Transverse colon (tissue), 4 donors: ENCODE data around the gene TRPV4. TPM values are rescaled to one million over a fixed set of nuclear protein-coding genes. Genes with fewer than 3 reads are reported as not detected.

Experiments used
- DNase-seq: peaks from one replicate; pipeline ENCODE4 v3.0.0-alpha.2; 2019
- H3K27ac ChIP-seq, 4 donors: fragments of 200-600 bp; sonication (generic); 2 replicates each; pipeline ENCODE4 v1.5.1; 2016 to 2018; ENCODE audit warnings: inconsistent platforms in 4 of 4
- H3K27me3 ChIP-seq: fragments of 200-600 bp; sonication (generic); 2 replicates; pipeline ENCODE4 v1.5.1; 2017; ENCODE audit warnings: inconsistent platforms
- H3K36me3 ChIP-seq, 4 donors: fragments of 200-600 bp; sonication (generic); 2 replicates each; pipeline ENCODE4 v1.5.1; 2017 to 2019; ENCODE audit warnings: inconsistent platforms in 4 of 4
- H3K4me1 ChIP-seq, 4 donors: fragments of 200-600 bp; sonication (generic); 2 replicates each; pipeline ENCODE4 v1.5.1; 2017 to 2020; ENCODE audit warnings: inconsistent platforms in 4 of 4
- H3K4me3 ChIP-seq, 4 donors: fragments of 200-600 bp; sonication (generic); 1 replicate in 1 of 4; 2 replicates in 3 of 4; pipeline versions ENCODE4 v1.5.1 to v1.6.1; 2017 to 2019; ENCODE audit warnings: inconsistent platforms in 4 of 4
- H3K9me3 ChIP-seq, 2 donors: fragments of 200-600 bp; sonication (generic); 2 replicates each; pipeline ENCODE4 v1.5.1; 2017 to 2019; ENCODE audit warnings: inconsistent platforms in 2 of 2
- EP300 ChIP-seq: sonication (generic); formaldehyde crosslinking; IDR thresholded peaks from one replicate; pipeline ENCODE4 v1.6.1; 2017; ENCODE audit warnings: antibody characterized with exemption, low read depth
- POLR2A ChIP-seq: fragments of 450-650 bp; IDR thresholded peaks from one replicate; pipeline ENCODE4 v1.6.1; 2016; ENCODE audit warnings: antibody characterized with exemption, mild to moderate bottlenecking, moderate library complexity
- POLR2AphosphoS5 ChIP-seq, 3 donors: sonication (generic); formaldehyde crosslinking; IDR thresholded peaks; one replicate each; pipeline ENCODE4 v1.6.1; 2016; ENCODE audit warnings: antibody characterized with exemption in 3 of 3
- WGBS, 2 donors: methylation state at CpG; one replicate each; pipeline ENCODE4 v1.1.5; 2018; ENCODE audit warnings: low coverage in 1 of 2; 5-methylcytosine and 5-hydroxymethylcytosine counted together
- in situ Hi-C, 4 donors: fragments of 200-750 bp; cut with MboI; loops; one replicate each; pipeline versions ENCODE4 v1.15.0 to v1.15.1; 2017; ENCODE audit warnings: low sequenced_read_pairs in 3 of 4, low pct_ligation_motif_present in 1 of 4, low pct_unique_long_range_greater_than_20kb in 1 of 4
- intact Hi-C: fragments of 100-400 bp; cut with DNase I; formaldehyde crosslinking; loops from one replicate; pipeline ENCODE4 v1.15.1; 2023; ENCODE audit warnings: low total_unique reads
- total RNA-seq, 4 donors: library from RNA; depleted of rRNA; stranded (reverse); fragments of >200 nt; gene quantifications; one replicate each; pipeline ENCODE4 v1.1.0, GENCODE V29; 2016
- TF ChIP-seq, protein P1 (sequence below), 5 experiments: fragments of 200-600 bp in 3 of 5; fragments of 450-650 bp in 2 of 5; sonication (generic) in 3 of 5; IDR thresholded peaks; 1 replicate in 2 of 5; 2 replicates in 3 of 5; pipeline ENCODE4 v1.5.1; 2016 to 2017; ENCODE audit warnings: antibody characterized with exemption in 5 of 5, inconsistent platforms in 3 of 5, mild to moderate bottlenecking in 2 of 5, moderate library complexity in 1 of 5

Gene TRPV4
- total RNA-seq, 4 donors from 2014 or later: 0.27 TPM; not detected in 3

- TF ChIP-seq POLR2A (no peak), POLR2AphosphoS5 (IDR thresholded peaks at IDR 0.05) (no peak), EP300 (no peak)
- TF ChIP-seq, protein P1, sequence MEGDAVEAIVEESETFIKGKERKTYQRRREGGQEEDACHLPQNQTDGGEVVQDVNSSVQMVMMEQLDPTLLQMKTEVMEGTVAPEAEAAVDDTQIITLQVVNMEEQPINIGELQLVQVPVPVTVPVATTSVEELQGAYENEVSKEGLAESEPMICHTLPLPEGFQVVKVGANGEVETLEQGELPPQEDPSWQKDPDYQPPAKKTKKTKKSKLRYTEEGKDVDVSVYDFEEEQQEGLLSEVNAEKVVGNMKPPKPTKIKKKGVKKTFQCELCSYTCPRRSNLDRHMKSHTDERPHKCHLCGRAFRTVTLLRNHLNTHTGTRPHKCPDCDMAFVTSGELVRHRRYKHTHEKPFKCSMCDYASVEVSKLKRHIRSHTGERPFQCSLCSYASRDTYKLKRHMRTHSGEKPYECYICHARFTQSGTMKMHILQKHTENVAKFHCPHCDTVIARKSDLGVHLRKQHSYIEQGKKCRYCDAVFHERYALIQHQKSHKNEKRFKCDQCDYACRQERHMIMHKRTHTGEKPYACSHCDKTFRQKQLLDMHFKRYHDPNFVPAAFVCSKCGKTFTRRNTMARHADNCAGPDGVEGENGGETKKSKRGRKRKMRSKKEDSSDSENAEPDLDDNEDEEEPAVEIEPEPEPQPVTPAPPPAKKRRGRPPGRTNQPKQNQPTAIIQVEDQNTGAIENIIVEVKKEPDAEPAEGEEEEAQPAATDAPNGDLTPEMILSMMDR (IDR thresholded peaks at IDR 0.05): no peak
- H3K27ac ChIP-seq: no peak overlapping the region
- no peaks in the 10 kb centered on the region for H3K4me1 ChIP-seq
- H3K27me3 ChIP-seq: no peaks in the 10 kb centered on the region
- intact Hi-C loops: no loop called here
- 46 to 60% methylated on average over 2 to 7 of the region's 7 CpGs for WGBS, 2 donors
- no peaks in the 10 kb centered on the region for H3K36me3 ChIP-seq
- no peak overlapping the region for H3K4me3 ChIP-seq
- DNase-seq: no peak
- in situ Hi-C loops: no loop called here
- no peaks in the 10 kb centered on the region for H3K9me3 ChIP-seq
Measured at GRCh38 chr12:109737631-109738030, 95.6 kb downstream of the TRPV4 start.

- Histone ChIP-seq H3K9me3 (no peaks in the 10 kb centered on the region), H3K27me3 (no peaks in the 10 kb centered on the region), H3K36me3 (no peaks in the 10 kb centered on the region), H3K4me1 (no peaks in the 10 kb centered on the region), H3K27ac (no peak overlapping the region), H3K4me3 (no peak overlapping the region)
- DNase-seq: no peak
- WGBS, 2 donors: 58% methylated on average over 1 of the region's 1 CpG; no CpG with 5 or more reads in 1 of the 2 donors
- intact Hi-C loops (no loop called here), in situ Hi-C loops (no loop called here)
- TF ChIP-seq EP300 (no peak), POLR2A (no peak), POLR2AphosphoS5 (IDR thresholded peaks at IDR 0.05) (no peak)
- TF ChIP-seq, protein P1 (IDR thresholded peaks at IDR 0.05): no peak
Measured at GRCh38 chr12:109737126-109737525, 96.1 kb downstream of the TRPV4 start.

GRCh38 chr12:109736552-109737108 lies 96.6 kb downstream of the TRPV4 start:
- in situ Hi-C loops (no loop called here), intact Hi-C loops (no loop called here)
- no peak overlapping the region for H3K4me3 ChIP-seq
- no peaks in the 10 kb centered on the region for H3K4me1 ChIP-seq
- H3K27me3 ChIP-seq: no peaks in the 10 kb centered on the region
- no peak overlapping the region for H3K27ac ChIP-seq
- no peaks in the 10 kb centered on the region for H3K36me3 ChIP-seq
- 49 to 100% methylated on average over 1 to 12 of the region's 12 CpGs for WGBS, 2 donors
- TF ChIP-seq, protein P1 (IDR thresholded peaks at IDR 0.05): no peak
- no peak for TF ChIP-seq POLR2AphosphoS5 (IDR thresholded peaks at IDR 0.05)
- no peak for TF ChIP-seq EP300
- no peak for TF ChIP-seq POLR2A
- no peak for DNase-seq
- H3K9me3 ChIP-seq: no peaks in the 10 kb centered on the region

DNA sequence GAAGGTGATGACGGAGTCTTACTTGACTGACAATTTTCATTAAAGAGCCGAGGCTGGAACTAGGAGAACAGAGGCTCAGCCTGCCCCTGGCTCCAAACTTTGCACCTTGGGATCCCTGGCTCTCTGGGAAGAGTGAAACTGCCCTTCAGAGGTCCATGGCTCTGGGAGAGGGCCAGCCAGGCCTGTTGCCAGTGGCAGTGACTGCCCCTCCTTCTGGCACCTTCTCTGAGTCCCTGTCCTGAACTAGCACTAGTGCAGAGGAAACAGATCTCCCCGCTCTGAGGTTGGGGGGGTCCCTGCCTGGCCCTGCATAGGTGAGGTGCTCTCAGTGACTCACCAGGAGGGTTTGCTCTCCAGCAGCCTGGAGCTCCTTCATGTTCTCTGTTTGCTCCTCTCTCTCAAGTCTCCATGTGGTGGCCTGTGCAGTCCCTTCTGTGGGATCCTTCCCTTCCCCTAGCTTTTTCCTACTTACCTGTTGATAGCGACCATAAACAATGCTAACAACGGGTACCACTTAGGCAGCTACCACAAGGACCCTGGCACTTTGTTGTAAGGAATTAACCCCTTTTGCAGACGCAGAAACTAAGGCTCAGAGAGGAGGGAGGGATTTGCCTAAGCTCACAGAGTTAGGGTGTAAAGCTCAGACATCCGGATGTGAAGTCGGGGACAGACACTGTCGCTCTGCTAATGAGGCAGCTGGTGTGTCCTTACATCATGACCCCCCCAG lies 97.2 kb downstream of the TRPV4 start:
- Histone ChIP-seq H3K4me1 (no peaks in the 10 kb centered on the region), H3K27me3 (no peaks in the 10 kb centered on the region), H3K4me3 (no peak overlapping the region), H3K9me3 (no peaks in the 10 kb centered on the region), H3K27ac (no peak overlapping the region), H3K36me3 (no peaks in the 10 kb centered on the region)
- in situ Hi-C loops: no loop called here
- WGBS, 2 donors: 67 to 69% methylated on average over 3 to 9 of the region's 9 CpGs
- TF ChIP-seq EP300 (no peak), POLR2AphosphoS5 (IDR thresholded peaks at IDR 0.05) (no peak), POLR2A (no peak)
- TF ChIP-seq, protein P1 (IDR thresholded peaks at IDR 0.05): no peak
- intact Hi-C loops: no loop called here
- DNase-seq: peak; percentile 4
